GM19043 (cell line): ENCODE results near the gene NAP1L1.
A peak's percentile ranks its signal among the peaks of the same experiment; 100 is the strongest.

Experiments used
- ATAC-seq: cut with Tn5 transposase; IDR thresholded peaks from one replicate; pipeline ENCODE4 v1.9.1; 2021; ENCODE audit warnings: low read depth; ENCODE audit not compliant: unreplicated experiment

Gene NAP1L1, protein sequence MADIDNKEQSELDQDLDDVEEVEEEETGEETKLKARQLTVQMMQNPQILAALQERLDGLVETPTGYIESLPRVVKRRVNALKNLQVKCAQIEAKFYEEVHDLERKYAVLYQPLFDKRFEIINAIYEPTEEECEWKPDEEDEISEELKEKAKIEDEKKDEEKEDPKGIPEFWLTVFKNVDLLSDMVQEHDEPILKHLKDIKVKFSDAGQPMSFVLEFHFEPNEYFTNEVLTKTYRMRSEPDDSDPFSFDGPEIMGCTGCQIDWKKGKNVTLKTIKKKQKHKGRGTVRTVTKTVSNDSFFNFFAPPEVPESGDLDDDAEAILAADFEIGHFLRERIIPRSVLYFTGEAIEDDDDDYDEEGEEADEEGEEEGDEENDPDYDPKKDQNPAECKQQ

GRCh38 chr12:76083904-76084862 is at the start of gene NAP1L1:
Gene NAP1L1 (minus strand): TSS chr12:76084685. CDS start chr12:76074219, 10,466 bp downstream.
- peak; percentile 94 for ATAC-seq

- no peak for ATAC-seq
Observed at GRCh38 chr12:76127588-76127987, 43.1 kb upstream of the NAP1L1 start.

GRCh38 chr12:76124456-76124855 is 40.0 kb upstream of the NAP1L1 start:
- ATAC-seq: no peak

GRCh38 chr12:76123259-76124212 is 39.1 kb upstream of the NAP1L1 start:
- ATAC-seq: no peak

- no peak for ATAC-seq
Observed at GRCh38 chr12:76119887-76120286, 35.4 kb upstream of the NAP1L1 start.

DNA sequence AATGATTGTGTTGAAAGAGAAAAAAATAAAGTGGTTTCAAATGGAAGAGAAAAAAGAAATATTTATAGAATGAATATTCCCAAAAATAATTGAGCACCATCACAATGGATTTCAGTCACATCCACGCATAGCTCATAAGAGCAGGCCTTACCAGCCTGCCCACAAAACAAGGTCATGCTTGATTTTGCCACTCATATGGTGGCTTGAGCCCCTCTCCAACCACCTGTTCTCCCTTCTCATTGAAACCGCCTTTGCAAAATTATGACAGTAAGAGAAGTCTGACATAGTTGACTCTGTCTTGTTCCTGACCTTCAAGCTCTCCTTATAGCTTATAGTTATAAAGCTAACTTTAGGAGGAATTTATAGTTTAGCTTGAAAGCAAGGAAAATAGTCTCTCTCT is 33.3 kb upstream of the NAP1L1 start:
- no peak for ATAC-seq

DNA sequence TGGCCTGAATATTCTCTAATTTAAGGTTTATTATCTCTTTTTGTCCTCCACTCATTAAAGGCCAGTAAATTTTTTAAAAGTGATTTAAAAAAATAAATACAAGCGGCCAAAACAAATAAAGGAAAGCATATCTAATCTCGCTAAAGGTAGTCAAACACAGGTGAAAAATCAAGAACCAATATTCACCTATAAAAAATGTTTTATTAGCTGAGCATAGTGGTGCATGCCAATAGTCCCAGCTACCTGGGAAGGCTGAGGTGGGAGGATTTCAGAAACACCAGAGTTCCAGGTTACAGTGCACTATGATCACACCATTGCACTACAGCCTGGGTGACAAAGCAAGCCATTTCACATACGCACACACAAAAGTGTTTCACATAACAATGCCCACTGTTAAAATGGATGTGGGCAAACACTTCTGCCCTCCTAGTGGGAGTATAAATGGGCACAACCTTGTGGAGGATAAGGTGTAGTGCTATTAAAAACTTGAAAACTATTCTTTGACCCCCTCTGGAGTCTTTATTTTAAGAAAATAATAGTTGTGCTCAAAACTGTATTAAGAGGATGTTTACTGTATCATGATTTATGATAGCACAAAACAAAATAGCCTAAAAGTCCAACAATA is 32.7 kb upstream of the NAP1L1 start:
- ATAC-seq: no peak

DNA sequence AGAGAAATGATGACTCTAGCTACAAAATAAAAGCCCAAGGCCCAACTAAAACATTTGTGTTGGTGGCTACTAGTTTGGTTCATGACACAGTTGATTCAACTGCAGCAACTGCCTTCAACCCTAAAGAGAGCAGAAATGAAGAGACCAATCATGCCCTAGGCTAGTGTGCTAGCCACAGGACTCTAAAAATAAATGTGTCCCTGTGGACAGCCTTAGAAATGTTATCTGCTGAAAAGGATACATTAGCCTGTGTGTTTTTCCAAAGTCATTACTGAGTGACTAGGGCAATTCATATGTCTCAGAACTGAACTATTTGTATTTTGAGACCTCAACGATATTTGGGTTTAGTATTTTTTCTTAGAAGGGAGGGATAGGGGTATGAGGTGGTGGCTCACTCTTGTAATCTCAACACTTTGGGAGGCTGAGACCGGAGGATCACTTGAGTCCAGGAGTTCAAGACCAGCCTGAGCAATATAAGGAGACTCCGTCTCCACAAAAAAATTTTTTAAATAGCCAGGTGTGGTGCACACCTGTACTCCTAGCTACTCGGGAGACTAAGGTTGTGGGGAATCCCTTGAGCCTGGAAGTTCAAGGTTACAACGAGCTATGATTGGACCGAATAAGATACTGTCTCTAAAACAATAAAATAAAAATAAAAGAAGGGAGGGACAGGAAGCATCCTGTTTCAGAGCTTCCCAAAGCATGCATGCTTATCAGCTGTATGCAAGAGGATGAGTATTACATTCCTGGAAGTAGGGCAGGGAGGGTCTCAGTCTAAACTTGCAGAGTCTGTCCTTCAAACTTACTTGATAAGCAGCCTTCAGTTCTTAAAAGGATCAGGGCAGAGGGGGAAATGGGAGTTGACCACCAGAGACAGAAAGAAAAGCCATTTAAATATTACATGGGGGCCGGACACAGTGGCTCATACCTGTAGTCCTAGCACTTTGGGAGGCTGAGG is 29.6 kb upstream of the NAP1L1 start:
- ATAC-seq: no peak

DNA sequence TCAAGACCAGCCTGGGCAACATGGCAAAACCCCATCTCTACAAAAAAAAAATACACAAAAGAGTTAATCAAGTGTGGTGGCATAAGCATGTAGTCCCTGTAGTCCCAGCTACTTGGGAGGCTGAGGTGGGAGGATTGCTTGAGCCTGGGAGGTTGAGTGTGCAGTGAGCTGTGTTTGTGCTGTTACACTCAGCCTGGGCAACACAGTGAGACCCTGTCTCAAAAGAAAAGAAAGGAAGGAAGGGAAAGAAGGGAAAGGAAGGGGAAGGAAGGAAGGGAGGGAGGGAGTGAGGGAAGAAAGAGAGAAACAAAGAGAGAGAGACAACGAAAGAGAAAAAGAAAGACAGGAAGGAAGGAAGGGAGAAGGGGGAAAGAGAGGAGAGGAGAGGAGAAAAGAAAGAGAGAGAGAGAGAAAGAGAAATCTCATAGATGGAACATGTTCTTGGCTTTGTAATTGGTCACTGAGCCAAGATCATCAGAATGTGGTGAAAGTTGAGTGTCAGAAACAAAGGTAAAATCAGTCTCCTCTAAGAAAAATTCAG is 26.8 kb upstream of the NAP1L1 start:
- no peak for ATAC-seq

GRCh38 chr12:76109879-76110278 is 25.4 kb upstream of the NAP1L1 start:
- no peak for ATAC-seq

DNA sequence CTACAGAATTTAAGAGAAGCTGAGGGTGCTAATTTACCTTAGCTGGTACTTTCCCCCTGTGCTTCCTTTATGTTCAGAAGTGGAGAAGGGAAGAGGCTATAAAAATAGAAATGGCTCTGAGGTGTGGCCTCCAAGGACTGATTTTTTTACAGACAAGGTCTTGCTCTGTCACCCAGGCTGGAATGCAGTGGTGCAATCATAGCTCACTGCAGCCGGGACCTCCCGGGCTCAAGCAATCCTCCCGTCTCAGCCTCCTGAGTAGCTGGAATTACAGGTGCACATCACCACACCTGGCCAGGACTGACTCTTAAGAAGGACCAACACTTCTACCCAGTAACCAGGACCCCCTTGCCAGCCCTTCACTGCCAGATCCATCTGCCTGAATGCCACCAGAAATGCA is 23.9 kb upstream of the NAP1L1 start:
- no peak for ATAC-seq

DNA sequence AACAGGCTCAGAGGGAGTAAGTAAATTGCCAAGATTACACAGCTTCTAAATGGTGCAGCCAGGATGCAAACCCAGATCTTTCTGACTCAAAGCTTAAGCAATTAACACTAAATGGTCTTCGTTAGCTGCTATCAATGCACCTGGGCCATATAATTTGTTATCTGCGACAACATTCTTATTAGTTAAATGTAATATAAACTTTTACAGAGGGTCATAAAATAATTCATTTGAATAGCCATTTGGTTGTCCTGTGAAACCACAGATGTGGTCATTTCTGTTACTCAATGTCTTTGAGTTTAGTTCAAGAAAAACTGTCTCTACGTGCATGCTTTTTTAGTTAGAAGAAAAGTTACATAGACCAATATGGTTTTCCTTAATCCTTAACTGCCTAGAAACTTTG is 22.1 kb upstream of the NAP1L1 start:
- no peak for ATAC-seq

DNA sequence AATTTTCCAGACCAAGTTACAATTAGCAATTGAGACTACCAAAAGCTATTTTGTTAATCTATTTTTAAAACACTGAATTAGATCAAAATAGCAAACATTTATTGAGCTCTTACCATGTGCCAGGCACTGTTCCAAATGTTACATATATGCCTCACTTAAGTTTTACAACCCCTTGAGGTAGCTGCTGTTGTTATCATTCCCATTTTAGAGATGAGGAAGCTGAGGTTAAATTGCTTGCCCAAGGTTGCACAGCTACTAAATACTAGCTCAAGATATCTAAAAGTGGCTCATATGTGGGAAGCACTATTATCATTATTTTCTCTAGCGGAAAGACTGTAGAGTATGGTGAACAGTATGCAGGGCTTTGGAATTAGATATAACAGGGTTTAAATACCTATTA is 19.5 kb upstream of the NAP1L1 start:
- no peak for ATAC-seq

DNA sequence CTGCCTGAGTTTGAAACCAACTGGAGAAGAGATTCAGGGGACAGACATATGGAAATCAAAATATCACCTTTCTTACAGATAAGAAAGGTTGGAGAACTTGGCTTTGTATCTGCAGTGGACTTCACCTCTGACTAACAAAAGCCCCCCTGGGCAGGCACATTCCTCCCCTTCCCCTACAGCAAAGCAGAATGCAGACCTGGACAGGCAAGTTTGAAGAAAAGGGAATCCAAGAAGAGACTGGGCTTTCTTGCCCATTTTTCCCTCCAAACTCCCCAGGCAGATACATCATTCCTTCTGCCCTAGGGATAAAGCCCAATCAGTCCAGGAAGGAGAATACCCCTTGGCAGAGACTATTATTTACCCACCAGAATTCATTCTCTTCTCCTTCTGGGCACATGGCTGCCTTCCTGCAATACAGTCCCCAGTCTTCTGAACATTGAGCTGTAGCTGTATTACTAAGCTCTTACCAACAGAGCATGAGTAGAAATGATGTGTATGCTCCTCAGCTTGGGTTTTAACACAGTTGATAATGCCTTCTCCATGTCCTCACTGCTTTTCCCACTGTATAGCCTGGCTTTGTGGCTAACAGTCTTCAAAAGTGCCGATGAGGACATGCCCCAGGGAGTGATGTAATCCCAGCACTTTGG is 17.4 kb upstream of the NAP1L1 start:
- no peak for ATAC-seq

- ATAC-seq: no peak
Observed at GRCh38 chr12:76096079-76096646, 11.7 kb upstream of the NAP1L1 start.

- no peak for ATAC-seq
Observed at GRCh38 chr12:76094754-76095153, 10.3 kb upstream of the NAP1L1 start.

DNA sequence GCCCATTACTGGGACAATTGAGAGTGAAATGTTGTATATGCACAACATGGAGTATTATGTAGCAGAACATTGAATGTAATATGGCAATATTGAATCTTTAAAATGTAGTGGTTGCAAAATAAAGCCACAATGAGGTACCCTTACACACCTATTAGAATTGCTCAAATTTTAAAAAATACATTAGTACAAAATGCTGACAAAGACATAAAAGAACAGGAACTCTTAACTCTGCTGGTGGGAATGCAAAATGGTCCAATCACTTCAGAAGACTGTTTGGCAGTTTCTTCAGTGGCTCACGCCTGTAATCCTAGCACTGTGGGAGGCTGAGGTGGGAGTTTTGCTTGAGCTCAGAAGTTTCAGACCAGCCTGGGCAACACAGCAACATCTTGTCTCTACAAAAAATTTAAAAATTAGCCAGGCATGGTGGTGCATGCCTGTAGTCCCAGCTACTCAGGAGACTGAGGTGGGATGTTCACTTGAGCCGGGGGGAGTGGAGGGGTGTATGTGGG is 6.8 kb upstream of the NAP1L1 start:
- ATAC-seq: no peak

GRCh38 chr12:76085520-76085868 is 1.0 kb upstream of the NAP1L1 start:
- no peak for ATAC-seq
